Measurements from ENCODE around the gene STAB1.
A peak's percentile ranks its signal among the peaks of the same experiment; 100 is the strongest.

Gene STAB1

GRCh38 chr3:52536369-52537164, 41.4 kb downstream of the STAB1 start, which contains the start of gene UQCC5:
Gene UQCC5 (plus strand): TSS chr3:52536605. CDS start chr3:52536756, 151 bp downstream.
- H3K27ac ChIP-seq, result peak within 1 kb of the TSS; percentile 75 to 94
- no peak for TF ChIP-seq CTCF (IDR thresholded peaks at IDR 0.05)
- DNase-seq (ENCODE audit: low spot score), result peak; percentile 99
- H3K4me3 ChIP-seq, result peak within 1 kb of the TSS; percentile 91

DNA sequence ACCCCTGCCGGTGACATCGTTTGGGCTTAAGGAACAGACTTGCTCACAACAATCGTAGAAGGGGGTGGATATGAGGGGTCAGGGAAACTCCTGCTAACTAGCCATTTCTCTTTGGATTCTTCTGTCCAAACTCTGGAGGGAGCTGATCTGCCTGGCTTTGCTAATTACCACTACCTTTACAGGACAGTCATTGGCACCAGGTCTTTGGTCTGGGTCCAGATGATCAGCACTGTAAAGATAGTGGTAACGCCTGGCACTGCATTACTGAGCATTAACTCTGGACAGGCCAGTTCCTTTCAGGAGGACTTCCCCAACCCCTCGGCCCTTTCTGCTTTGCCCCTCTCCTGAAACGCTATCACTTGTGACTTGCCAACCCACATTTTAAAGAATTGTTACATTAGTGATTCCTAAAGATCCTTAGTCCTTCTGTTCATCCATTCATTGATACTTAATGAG, 42.1 kb downstream of the STAB1 start:
- TF ChIP-seq CTCF (IDR thresholded peaks at IDR 0.05), result no peak
- peak overlapping the region; percentile 91 for H3K4me3 ChIP-seq
- no peak for DNase-seq (ENCODE audit: low spot score)
- peak overlapping the region; percentile 75 to 94 for H3K27ac ChIP-seq

- no peak for DNase-seq (ENCODE audit: low spot score)
- peak overlapping the region; percentile 91 for H3K4me3 ChIP-seq
- H3K27ac ChIP-seq, result peak overlapping the region; percentile 75 to 94
- TF ChIP-seq CTCF (IDR thresholded peaks at IDR 0.05), result no peak
These were observed 42.7 kb downstream of the STAB1 start for GRCh38 chr3:52537726-52538421.

DNA sequence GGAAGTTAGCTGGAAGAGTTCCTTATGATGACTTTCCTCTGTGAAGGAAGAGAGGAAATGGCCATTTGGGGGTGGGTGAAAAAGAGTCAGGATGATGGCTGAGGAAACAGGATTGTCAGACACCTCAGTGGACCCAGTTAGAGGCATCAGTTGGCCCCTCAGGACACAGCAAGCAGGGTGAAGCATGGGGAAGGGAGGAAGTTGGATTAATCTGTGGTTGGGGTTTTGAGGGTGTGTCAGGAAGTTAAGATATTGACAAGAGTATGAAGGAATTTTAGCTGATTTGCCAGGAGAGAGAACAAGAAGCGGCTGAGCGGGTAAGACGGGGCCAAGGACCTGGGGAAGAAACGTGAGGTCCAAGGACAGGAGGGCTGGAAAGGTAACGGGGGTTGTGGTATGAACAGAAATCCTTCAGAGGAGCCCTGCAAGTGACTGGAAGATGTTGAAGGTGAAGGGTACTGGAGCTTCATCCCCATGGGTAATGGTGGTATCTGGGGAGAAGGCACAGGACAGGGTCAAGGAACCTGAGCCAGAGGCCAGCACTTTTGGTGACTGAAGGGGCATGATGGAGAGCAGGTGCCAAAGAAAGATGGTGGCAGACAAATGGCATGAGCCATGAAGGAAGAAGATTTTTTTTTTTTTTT, 44.0 kb downstream of the STAB1 start:
- H3K4me3 ChIP-seq, result peak overlapping the region; percentile 91
- no peak overlapping the region for H3K27ac ChIP-seq
- DNase-seq (ENCODE audit: low spot score), result no peak
- TF ChIP-seq CTCF (IDR thresholded peaks at IDR 0.05), result no peak

GRCh38 chr3:52541050-52541449, 45.9 kb downstream of the STAB1 start:
- TF ChIP-seq CTCF (IDR thresholded peaks at IDR 0.05), result no peak
- H3K27ac ChIP-seq, result no peak overlapping the region
- no peak for DNase-seq (ENCODE audit: low spot score)
- H3K4me3 ChIP-seq, result no peak overlapping the region

GRCh38 chr3:52544937-52545336, 49.8 kb downstream of the STAB1 start:
- Histone ChIP-seq H3K27ac (no peak overlapping the region), H3K4me3 (no peak overlapping the region)
- no peak for TF ChIP-seq CTCF (IDR thresholded peaks at IDR 0.05)
- DNase-seq (ENCODE audit: low spot score), result no peak

Measured in coronary artery (tissue), 2 donors.